ENCODE measurements around the gene SAP30BP.

DNA sequence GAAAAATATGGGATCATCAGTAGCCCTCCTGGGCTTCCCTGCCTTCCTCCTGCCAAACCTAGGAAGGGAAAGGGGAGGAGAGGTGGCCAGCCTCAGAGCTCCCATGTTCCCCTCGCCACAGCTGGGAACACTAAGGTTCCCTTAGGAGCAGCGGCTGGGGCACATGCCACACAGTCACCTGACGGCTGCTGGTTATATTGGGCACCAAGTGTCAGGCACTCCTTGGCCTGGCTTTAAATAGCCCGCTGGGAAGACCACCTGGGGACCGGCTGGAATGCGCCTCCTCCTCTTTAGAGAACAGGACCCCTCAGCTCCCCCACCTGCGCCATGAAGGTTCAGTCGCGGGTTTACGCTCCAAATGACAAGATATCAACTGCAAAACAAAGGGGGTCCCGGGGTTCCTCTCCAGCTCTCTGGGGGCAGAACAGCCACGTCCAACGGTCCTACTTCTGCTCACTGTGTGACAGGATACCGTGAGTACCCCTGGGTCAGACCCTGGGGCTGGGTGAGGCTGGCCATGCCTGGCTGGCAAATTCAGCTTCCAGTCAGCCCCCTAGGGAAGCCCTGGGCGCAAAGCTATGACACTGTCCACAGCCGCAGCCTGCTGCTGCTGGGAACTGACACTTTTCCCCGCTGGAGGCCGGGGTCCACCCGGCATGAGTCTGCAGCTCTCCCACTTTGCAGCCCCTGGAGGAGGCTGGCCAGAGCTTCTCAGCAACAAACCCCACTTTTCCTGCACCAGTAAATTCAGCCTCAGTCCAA lies 30.6 kb upstream of the SAP30BP start:
- TF ChIP-seq ZNF274 (IDR thresholded peaks at IDR 0.05; ENCODE audit: low read depth, low read length) (no peak), YY1 (IDR thresholded peaks at IDR 0.05; ENCODE audit: insufficient read depth, insufficient read length) (no peak)

Measured in NT2/D1 (cell line).